HUES6 (cell line): ENCODE data around the gene WASHC2A.
"Not testable (repeated sequence)": the region's sequence is repeated elsewhere in the genome, so short reads cannot be mapped to it uniquely, and the experiment has no call there.

Source experiments
- H3K27ac ChIP-seq: 2 replicates; pipeline ENCODE4 v1.7.0; 2013; ENCODE audit warnings: low read depth, mild to moderate bottlenecking, low read length, inconsistent platforms
- H3K27me3 ChIP-seq: 2 replicates; pipeline ENCODE4 v1.6.1; 2013; ENCODE audit warnings: low read length; ENCODE audit not compliant: control insufficient read depth, insufficient read depth
- H3K36me3 ChIP-seq: 2 replicates; pipeline ENCODE4 v1.6.1; 2013; ENCODE audit warnings: low read length; ENCODE audit not compliant: control insufficient read depth, insufficient read depth
- H3K4me1 ChIP-seq: 2 replicates; pipeline ENCODE4 v1.6.1; 2013; ENCODE audit warnings: low read length; ENCODE audit not compliant: control insufficient read depth, insufficient read depth
- H3K4me3 ChIP-seq: 2 replicates; pipeline ENCODE4 v1.5.1; 2013; ENCODE audit warnings: low read depth, low read length
- H3K9ac ChIP-seq: one replicate; pipeline ENCODE4 v1.6.1; 2013; ENCODE audit warnings: mild to moderate bottlenecking, low read length
- H3K9me3 ChIP-seq: 2 replicates; pipeline ENCODE4 v1.6.1; 2013; ENCODE audit warnings: low read depth, low read length; ENCODE audit not compliant: control insufficient read depth, insufficient read depth

The WASHC2A gene

DNA sequence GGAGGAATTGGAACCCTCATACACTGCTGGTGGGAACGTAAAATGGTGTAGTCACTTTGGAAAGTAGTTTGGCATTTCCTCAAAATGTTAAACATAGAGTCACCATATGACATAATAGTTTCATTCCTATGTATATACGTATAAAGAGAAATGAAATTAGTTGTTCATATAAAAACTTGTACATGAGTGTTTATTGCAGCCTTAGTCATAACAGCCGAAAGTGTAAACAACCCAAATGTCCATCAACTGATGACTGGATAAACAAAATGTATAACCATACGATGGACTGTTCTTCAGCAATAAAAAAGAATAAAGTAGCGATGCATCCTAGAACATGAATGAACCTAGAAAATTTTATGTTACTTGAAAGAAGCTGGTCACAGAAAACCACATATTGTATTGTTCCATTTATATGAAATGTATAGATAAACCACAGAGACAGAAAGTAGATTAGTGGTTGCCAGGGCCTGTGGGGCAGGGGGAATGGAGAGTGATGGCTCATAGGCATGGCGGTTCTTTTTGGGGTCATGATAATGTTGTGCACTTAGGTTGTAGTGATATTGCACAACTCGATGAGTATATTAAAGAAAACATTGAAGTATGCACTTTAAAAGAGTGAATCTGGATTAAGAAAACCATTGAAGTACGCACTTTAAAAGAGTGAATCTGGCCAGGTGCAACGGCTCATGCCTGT, 44.8 kb downstream of the WASHC2A start:
- H3K9me3 ChIP-seq, H3K9ac ChIP-seq, H3K4me1 ChIP-seq, H3K27ac ChIP-seq, H3K36me3 ChIP-seq, H3K4me3 ChIP-seq, H3K27me3 ChIP-seq: not testable (repeated sequence)

DNA sequence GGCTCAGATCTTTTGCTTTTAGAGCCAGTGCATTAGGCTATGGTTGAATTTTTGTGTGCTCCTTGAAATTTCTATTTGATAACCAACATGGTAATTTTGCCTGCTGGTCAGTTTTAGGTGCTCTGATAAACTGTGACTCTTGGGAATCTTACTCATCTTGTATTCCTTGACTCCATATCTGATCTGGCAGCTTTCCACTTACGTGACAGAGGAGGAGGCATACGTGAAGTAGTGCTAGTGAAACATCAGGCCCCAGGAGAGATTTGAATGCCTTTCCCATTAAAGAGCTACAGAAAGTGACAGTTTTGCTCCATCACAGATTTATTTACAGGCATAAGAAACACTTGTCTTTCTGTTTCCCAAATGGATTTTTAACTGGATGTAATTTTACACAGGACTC, 59.0 kb downstream of the WASHC2A start:
- H3K4me1 ChIP-seq, H3K9ac ChIP-seq, H3K27me3 ChIP-seq: not testable (repeated sequence)

DNA sequence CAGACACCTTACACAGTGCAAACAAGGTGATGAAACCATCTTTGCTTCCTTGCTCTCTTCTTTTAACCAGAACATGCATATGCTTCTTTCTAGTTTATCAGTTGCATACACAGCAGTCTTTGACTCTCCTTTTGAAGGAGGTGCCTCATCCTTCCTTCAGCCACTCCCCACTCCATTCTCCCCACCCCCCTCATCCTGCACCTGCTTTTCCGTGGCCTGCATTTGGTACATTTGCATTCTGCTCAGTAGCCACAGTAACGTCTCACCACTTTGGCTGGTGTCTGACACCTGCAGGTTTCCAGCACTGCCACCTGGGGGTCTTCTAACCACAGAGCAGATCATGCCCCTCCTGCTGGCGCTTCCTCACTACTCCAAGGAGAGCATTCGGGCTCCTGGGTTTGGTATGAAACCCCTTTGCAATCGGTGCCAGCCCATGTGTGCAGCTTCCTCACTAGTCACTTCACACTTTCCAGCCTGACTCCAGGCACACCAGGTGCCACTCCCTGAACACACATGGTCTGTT, 60.1 kb downstream of the WASHC2A start:
- not testable (repeated sequence) for H3K9me3 ChIP-seq, H3K4me3 ChIP-seq, H3K27ac ChIP-seq, H3K9ac ChIP-seq, H3K4me1 ChIP-seq, H3K27me3 ChIP-seq
- peaks cover 17% of the 10 kb centered on the region for H3K36me3 ChIP-seq

More for the DNA sequence above, 59.0 kb downstream of the WASHC2A start:
- not testable (repeated sequence) for H3K27ac ChIP-seq, H3K9me3 ChIP-seq, H3K4me3 ChIP-seq
- peaks cover 14% of the 10 kb centered on the region for H3K36me3 ChIP-seq

GRCh38 chr10:50131245-50131965, 63.7 kb downstream of the WASHC2A start:
- not testable (repeated sequence) for H3K9ac ChIP-seq, H3K27me3 ChIP-seq, H3K4me1 ChIP-seq, H3K9me3 ChIP-seq, H3K27ac ChIP-seq, H3K4me3 ChIP-seq
- H3K36me3 ChIP-seq: peaks cover 14% of the 10 kb centered on the region

GRCh38 chr10:50132322-50132721, 64.6 kb downstream of the WASHC2A start:
- H3K4me1 ChIP-seq, H3K27ac ChIP-seq, H3K9ac ChIP-seq, H3K4me3 ChIP-seq, H3K9me3 ChIP-seq, H3K27me3 ChIP-seq: not testable (repeated sequence)
- peaks cover 13% of the 10 kb centered on the region for H3K36me3 ChIP-seq

- H3K27me3 ChIP-seq: not testable (repeated sequence)
Observed at GRCh38 chr10:50132841-50133240, 65.1 kb downstream of the WASHC2A start.

DNA sequence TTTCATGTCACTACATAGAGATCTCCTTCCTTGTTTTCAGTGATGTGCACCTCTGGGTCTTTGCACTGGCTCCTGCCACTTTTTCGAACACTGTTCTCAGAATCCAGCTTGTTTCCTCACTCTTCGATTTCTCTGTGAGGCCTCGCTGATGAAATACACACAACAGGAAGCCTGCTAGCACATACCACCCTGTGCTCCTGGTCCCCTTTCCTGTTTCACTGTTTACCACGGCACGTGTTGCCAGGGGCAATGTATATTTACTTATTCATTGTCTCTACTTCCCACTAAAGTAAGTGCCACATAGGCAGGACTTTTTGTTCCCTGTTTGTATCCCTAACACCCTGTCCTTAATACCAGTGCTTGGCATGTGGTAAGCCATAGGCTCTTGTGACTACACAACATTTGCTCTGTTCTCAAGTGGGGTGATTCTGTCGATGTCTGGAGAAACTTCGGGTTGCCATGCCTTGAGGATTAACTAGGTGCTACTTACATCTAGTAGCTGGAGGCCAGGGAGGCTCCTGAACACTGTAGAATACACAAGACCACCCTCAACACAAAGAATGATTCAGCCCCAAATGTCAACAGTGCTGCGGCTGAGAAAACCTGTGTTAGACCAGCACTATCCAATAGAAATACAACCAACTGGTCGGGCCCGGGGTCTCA, 75.9 kb downstream of the WASHC2A start:
- not testable (repeated sequence) for H3K27me3 ChIP-seq, H3K27ac ChIP-seq, H3K36me3 ChIP-seq

More at GRCh38 chr10:50132841-50133240, 65.1 kb downstream of the WASHC2A start:
- not testable (repeated sequence) for H3K4me1 ChIP-seq, H3K9me3 ChIP-seq, H3K27ac ChIP-seq, H3K4me3 ChIP-seq, H3K9ac ChIP-seq
- peaks cover 13% of the 10 kb centered on the region for H3K36me3 ChIP-seq

DNA sequence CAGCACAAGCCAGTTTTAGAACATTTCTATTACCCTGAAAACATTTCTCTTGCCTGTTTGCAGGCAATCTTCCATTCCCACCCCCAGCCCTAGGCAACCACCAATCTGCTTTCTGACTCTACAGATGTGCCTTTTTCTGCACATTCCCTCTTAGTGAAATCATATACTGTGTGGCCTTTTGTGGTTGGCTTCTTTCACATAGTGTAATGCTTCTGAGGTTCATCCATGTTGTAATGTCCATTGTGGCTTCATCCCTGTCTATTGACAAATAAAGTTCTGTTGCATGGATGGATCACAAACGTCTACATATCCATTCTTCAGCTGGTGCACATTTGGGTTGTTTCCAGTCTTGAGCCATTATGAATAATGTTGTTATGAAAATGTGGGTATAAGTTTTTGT, 77.8 kb downstream of the WASHC2A start:
- H3K27me3 ChIP-seq, H3K4me1 ChIP-seq, H3K36me3 ChIP-seq, H3K4me3 ChIP-seq, H3K9me3 ChIP-seq, H3K9ac ChIP-seq, H3K27ac ChIP-seq: not testable (repeated sequence)

More for the DNA sequence above, 75.9 kb downstream of the WASHC2A start:
- not testable (repeated sequence) for H3K4me1 ChIP-seq, H3K9me3 ChIP-seq, H3K9ac ChIP-seq, H3K4me3 ChIP-seq

DNA sequence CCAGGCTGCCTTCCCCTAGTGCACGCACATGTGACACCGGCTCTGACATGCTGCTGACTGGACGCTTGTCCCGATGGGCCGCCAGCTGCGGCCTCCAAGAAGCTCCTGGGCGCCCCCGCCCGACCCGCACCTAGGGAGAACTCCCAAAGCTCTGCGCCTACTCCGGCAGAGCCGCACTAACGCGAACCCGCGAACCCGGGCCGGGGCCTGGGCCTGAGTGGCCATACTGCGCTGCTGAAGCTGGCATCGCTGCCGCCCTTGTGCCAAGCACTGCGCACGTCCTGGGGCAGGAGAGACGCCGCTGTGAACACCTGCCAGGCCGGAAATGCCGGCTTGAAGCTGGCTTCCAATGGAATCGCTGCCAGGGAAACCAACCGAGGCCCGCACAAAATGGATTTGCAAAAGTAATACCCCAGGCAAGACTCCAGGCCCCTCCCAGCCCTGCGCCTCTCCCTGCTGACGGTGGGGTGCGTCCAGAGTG, 85.1 kb downstream of the WASHC2A start:
- Histone ChIP-seq H3K27me3 (peaks cover 3% of the 10 kb centered on the region; the same call in 1 of the 2 replicates), H3K4me1 (no peaks in the 10 kb centered on the region), H3K9ac (no peak overlapping the region), H3K4me3 (no peak overlapping the region; the same call in 1 of the 2 replicates), H3K36me3 (no peaks in the 10 kb centered on the region), H3K9me3 (no peaks in the 10 kb centered on the region), H3K27ac (no peak overlapping the region)

DNA sequence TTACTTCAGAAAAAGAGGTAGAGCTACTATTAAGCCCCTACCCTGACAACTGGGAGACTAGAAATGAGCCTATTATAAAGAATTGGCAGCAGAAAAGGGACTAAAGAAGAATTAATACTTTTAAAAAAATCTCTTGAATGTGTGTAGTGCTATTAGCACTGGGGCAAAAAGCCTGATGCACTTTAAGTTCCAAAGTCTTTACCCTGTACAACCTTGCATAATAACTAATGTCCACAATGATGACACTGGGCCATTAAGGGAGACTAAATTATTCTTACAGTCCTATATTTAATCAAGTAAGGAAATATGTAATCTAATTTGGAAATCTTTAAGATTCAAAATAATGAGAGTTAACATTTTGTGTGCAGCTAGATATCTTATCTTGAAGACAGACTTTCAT, 90.1 kb downstream of the WASHC2A start:
- not testable (repeated sequence) for H3K36me3 ChIP-seq, H3K27me3 ChIP-seq, H3K4me3 ChIP-seq, H3K27ac ChIP-seq, H3K9ac ChIP-seq, H3K4me1 ChIP-seq, H3K9me3 ChIP-seq

DNA sequence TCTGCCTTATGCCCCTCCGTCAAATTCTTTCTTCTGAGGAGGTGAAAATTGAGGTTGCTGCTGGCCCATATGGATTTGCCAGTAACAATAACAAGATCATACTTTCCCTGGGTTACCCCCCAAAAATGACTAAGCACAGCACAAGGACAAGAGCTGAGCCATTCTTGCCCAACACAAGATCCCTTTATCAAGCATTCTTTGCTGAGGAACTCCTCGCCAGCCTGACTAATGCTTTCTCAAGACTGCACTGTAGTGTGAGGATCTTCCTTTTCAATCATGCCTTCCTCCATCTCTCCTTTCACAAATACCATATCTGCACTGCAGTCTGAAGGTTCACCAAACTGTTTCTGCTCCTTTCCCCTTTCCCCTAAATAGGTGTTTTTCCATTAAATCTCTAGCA, 92.1 kb downstream of the WASHC2A start:
- H3K9ac ChIP-seq, H3K9me3 ChIP-seq, H3K4me1 ChIP-seq, H3K27me3 ChIP-seq, H3K36me3 ChIP-seq, H3K4me3 ChIP-seq, H3K27ac ChIP-seq: not testable (repeated sequence)
